ENCODE data around the gene MARCHF2. TPM values are rescaled to one million over a fixed set of nuclear protein-coding genes. Genes with fewer than 3 reads are reported as not detected.

Gene MARCHF2
- total and polyA plus RNA-seq, 4 donors, result 26.7 to 81.5 (median 47.8) TPM

DNA sequence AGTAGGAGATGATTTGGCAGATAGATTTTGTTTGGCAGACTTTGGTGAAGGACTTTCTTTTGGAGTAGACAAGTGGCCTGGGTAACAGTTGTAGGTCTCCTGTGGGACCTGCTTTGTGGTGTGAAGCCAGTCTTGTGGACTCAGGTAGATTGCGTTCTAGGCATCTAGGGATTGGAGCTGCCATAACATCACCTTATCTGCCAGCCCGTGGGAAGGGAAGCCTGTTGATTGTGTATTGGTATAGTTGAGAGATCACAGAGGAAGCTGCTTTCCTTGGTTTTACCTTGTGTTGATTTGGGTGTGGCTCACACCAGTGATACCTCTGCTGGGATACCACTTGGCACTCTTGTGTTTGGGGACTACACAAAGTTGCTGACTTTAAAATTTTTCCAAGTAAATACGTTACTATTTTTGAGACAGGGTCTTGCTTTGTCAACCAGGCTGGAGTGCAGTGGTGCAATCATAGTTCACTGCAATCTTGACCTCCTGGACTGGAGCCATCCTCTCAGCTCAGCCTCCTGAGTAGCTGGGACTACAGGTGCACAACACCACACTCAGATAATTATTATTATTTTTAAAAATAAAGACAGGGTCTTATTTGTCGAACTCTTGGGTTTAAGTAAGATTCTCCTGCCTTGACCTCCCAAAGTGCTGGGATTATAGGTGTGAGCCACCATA, 39.5 kb downstream of the MARCHF2 start:
- Histone ChIP-seq H3K27me3 (ENCODE audit: control insufficient read depth in 3 of 3, insufficient read depth in 3 of 3, low read length in 2 of 3) (no peaks in the 10 kb centered on the region), H3K4me3 (no peak overlapping the region), H3K9me3 (ENCODE audit: control insufficient read depth in 4 of 4, insufficient read depth in 3 of 4, low read length in 3 of 4) (no peaks in the 10 kb centered on the region), H3K36me3 (ENCODE audit: control insufficient read depth in 4 of 4, insufficient read depth in 4 of 4, low read length in 4 of 4) (peaks cover 5 to 17% (median 10%) of the 10 kb centered on the region in 4 donors), H3K9ac (ENCODE audit: insufficient read depth in 1 of 2, low read length in 2 of 2) (no peak overlapping the region), H3K27ac (ENCODE audit: low read depth in 1 of 2, low read length in 1 of 2) (peak overlapping the region in 1 of 2 donors; percentile 76), H3K4me1 (ENCODE audit: control insufficient read depth in 5 of 5, insufficient read depth in 5 of 5, low read length in 5 of 5) (peaks cover 9 to 38% (median 18%) of the 10 kb centered on the region in 5 donors)
- 60 to 67% methylated on average over 4 of the region's 4 CpGs for whole genome bisulfite sequencing, 2 donors
- no peak for DNase-seq
- ATAC-seq (ENCODE audit: insufficient read depth, low FRiP score), result no peak
- TF ChIP-seq, protein P1, sequence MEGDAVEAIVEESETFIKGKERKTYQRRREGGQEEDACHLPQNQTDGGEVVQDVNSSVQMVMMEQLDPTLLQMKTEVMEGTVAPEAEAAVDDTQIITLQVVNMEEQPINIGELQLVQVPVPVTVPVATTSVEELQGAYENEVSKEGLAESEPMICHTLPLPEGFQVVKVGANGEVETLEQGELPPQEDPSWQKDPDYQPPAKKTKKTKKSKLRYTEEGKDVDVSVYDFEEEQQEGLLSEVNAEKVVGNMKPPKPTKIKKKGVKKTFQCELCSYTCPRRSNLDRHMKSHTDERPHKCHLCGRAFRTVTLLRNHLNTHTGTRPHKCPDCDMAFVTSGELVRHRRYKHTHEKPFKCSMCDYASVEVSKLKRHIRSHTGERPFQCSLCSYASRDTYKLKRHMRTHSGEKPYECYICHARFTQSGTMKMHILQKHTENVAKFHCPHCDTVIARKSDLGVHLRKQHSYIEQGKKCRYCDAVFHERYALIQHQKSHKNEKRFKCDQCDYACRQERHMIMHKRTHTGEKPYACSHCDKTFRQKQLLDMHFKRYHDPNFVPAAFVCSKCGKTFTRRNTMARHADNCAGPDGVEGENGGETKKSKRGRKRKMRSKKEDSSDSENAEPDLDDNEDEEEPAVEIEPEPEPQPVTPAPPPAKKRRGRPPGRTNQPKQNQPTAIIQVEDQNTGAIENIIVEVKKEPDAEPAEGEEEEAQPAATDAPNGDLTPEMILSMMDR (IDR thresholded peaks at IDR 0.05; ENCODE audit: control extremely low read depth, extremely low read depth), result no peak

DNA sequence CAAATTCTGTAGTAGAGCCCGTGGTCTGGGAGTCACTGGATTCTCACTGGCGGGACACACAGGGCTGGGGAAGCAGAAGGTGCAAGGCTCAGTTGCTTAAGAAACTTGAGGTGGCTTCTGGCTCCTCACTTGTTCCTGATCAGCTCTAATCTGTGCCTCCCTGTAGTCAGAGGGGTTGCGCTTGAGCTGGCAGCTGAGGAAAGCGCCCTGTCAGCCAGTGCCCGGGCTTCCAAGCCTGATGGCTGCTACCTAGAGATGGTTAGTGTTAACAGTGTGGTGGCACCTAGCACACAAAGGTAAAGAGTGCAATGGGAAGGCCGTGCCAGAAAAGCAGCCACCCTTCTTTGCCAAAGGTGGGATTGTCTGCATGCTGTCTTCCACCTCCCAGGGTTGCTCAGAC, 40.5 kb downstream of the MARCHF2 start:
- TF ChIP-seq, protein P1 (IDR thresholded peaks at IDR 0.05; ENCODE audit: control extremely low read depth, extremely low read depth), result no peak
- Histone ChIP-seq H3K4me1 (ENCODE audit: control insufficient read depth in 5 of 5, insufficient read depth in 5 of 5, low read length in 5 of 5) (peaks cover 9 to 46% (median 19%) of the 10 kb centered on the region in 5 donors), H3K27me3 (ENCODE audit: control insufficient read depth in 3 of 3, insufficient read depth in 3 of 3, low read length in 2 of 3) (no peaks in the 10 kb centered on the region), H3K9me3 (ENCODE audit: control insufficient read depth in 4 of 4, insufficient read depth in 3 of 4, low read length in 3 of 4) (no peaks in the 10 kb centered on the region), H3K27ac (ENCODE audit: low read depth in 1 of 2, low read length in 1 of 2) (no peak overlapping the region), H3K9ac (ENCODE audit: insufficient read depth in 1 of 2, low read length in 2 of 2) (no peak overlapping the region), H3K36me3 (ENCODE audit: control insufficient read depth in 4 of 4, insufficient read depth in 4 of 4, low read length in 4 of 4) (peaks cover 5 to 17% (median 10%) of the 10 kb centered on the region in 4 donors), H3K4me3 (no peak overlapping the region)
- ATAC-seq (ENCODE audit: insufficient read depth, low FRiP score) (no peak), DNase-seq (no peak)
- 77% methylated on average over 6 of the region's 6 CpGs for WGBS, 2 donors

DNA sequence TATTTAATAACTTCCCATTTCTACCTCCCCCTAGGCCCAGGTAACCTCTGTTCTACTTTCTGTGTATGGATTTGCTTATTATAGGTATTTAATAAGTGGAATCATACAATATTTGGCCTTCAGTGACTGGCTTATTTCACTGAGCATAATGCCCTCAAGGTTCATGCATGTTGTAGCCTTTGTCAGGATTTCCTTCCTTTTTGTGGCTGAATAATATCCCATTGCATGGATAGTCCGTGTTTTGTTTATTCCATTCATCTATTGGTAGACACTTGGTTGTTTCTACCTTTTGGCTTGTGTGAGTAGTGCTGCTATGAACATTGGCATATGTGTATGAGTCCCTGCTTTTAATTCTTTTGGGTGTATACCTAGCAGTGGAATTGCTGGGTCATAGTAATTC, 41.1 kb downstream of the MARCHF2 start:
- peaks cover 11 to 49% (median 22%) of the 10 kb centered on the region in 5 donors for H3K4me1 ChIP-seq (ENCODE audit: control insufficient read depth in 5 of 5, insufficient read depth in 5 of 5, low read length in 5 of 5)
- no peaks in the 10 kb centered on the region for H3K9me3 ChIP-seq (ENCODE audit: control insufficient read depth in 4 of 4, insufficient read depth in 3 of 4, low read length in 3 of 4)
- no peak overlapping the region for H3K27ac ChIP-seq (ENCODE audit: low read depth in 1 of 2, low read length in 1 of 2)
- no peaks in the 10 kb centered on the region for H3K27me3 ChIP-seq (ENCODE audit: control insufficient read depth in 3 of 3, insufficient read depth in 3 of 3, low read length in 2 of 3)
- TF ChIP-seq, protein P1 (IDR thresholded peaks at IDR 0.05; ENCODE audit: control extremely low read depth, extremely low read depth), result no peak
- H3K4me3 ChIP-seq, result no peak overlapping the region
- WGBS, 2 donors, result 37 to 45% methylated on average over 1 of the region's 1 CpG
- peaks cover 5 to 17% (median 10%) of the 10 kb centered on the region in 4 donors for H3K36me3 ChIP-seq (ENCODE audit: control insufficient read depth in 4 of 4, insufficient read depth in 4 of 4, low read length in 4 of 4)
- no peak overlapping the region for H3K9ac ChIP-seq (ENCODE audit: insufficient read depth in 1 of 2, low read length in 2 of 2)
- DNase-seq (no peak), ATAC-seq (ENCODE audit: insufficient read depth, low FRiP score) (no peak)

Data from lung (tissue), 12 donors.